Loucy (cell line): ENCODE results near the gene ACE.

ENCODE experiments used
- EZH2phosphoT487 ChIP-seq: fragments of 200-600 bp; IDR thresholded peaks from 2 replicates; pipeline ENCODE4 v1.6.1; 2018; ENCODE audit warnings: antibody characterized with exemption, mild to moderate bottlenecking, moderate library complexity, borderline replicate concordance
- TF ChIP-seq, protein P1 (sequence below): fragments of 200-600 bp; sonication (generic); conservative IDR thresholded peaks from 2 replicates; pipeline ENCODE4 v1.5.1; 2014; ENCODE audit warnings: mild to moderate bottlenecking, antibody characterized with exemption, low read length

DNA sequence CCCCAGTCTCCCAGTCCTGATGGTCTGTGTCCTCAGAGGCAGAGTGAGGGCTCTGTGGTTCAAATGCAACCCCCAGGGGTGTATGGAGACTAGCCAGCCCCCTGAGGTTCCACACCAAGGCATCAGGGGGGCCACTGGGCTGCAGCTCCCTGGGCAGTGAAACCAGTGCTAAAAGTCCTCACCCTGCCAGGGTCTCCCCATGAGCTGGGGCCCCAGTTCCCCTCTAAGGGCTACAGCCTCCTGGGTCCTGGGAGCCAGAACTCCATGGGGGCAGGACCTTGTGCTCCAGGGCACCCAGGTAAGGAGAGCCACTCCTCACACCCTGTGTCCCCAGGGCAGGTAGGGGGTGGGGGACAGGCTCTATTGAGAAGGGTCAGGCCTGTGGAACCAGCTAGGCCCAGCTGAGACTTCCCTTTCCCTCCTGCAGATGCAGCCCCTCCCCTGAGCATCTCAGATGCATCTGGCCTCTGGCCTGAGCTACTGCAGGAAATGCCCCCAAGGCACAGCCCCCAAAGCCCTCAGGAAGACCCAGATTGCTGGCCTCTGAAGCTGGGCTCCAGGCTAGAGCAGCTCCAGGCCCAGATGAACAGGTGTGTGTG is 67.1 kb downstream of the ACE start:
- TF ChIP-seq, protein P1, sequence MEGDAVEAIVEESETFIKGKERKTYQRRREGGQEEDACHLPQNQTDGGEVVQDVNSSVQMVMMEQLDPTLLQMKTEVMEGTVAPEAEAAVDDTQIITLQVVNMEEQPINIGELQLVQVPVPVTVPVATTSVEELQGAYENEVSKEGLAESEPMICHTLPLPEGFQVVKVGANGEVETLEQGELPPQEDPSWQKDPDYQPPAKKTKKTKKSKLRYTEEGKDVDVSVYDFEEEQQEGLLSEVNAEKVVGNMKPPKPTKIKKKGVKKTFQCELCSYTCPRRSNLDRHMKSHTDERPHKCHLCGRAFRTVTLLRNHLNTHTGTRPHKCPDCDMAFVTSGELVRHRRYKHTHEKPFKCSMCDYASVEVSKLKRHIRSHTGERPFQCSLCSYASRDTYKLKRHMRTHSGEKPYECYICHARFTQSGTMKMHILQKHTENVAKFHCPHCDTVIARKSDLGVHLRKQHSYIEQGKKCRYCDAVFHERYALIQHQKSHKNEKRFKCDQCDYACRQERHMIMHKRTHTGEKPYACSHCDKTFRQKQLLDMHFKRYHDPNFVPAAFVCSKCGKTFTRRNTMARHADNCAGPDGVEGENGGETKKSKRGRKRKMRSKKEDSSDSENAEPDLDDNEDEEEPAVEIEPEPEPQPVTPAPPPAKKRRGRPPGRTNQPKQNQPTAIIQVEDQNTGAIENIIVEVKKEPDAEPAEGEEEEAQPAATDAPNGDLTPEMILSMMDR = no peak
- TF ChIP-seq EZH2phosphoT487 = no peak
